NCI-H2196 (cell line): Measurements from ENCODE around the gene SLC2A4RG.
"Not testable (repeated sequence)": the region's sequence is repeated elsewhere in the genome, so short reads cannot be mapped to it uniquely, and the experiment has no call there.

Experiments
- DNase-seq: peaks from one replicate; lab custom pipeline; 2025; ENCODE audit not compliant: unreplicated experiment; lab: John Stamatoyannopoulos, UW

Gene SLC2A4RG

GRCh38 chr20:63712191-63712590 lies 27.4 kb upstream of the SLC2A4RG start:
- DNase-seq = no peak

- DNase-seq = no peak
Measured at GRCh38 chr20:63714858-63715257, 24.7 kb upstream of the SLC2A4RG start.

- DNase-seq = no peak
Measured at GRCh38 chr20:63718996-63719395, 20.6 kb upstream of the SLC2A4RG start.

- not testable (repeated sequence) for DNase-seq
Measured at GRCh38 chr20:63722967-63723622, 16.5 kb upstream of the SLC2A4RG start.

- DNase-seq = not testable (repeated sequence)
Measured at GRCh38 chr20:63730189-63730733, 9.3 kb upstream of the SLC2A4RG start.

GRCh38 chr20:63731410-63731809 lies 8.2 kb upstream of the SLC2A4RG start:
- no peak for DNase-seq

- DNase-seq = no peak
Measured at GRCh38 chr20:63732118-63733095, 7.2 kb upstream of the SLC2A4RG start.

GRCh38 chr20:63733117-63733516 lies 6.5 kb upstream of the SLC2A4RG start:
- DNase-seq = no peak

- no peak for DNase-seq
Measured at GRCh38 chr20:63733579-63734081, 5.9 kb upstream of the SLC2A4RG start.

GRCh38 chr20:63734111-63734945 lies 5.2 kb upstream of the SLC2A4RG start:
- DNase-seq = no peak

- DNase-seq = no peak
Measured at GRCh38 chr20:63734946-63735858, 4.4 kb upstream of the SLC2A4RG start.

GRCh38 chr20:63735859-63736718 lies 3.5 kb upstream of the SLC2A4RG start, which contains the start of gene LIME1:
LIME1 (plus strand) TSS chr20:63736664; CDS start chr20:63737550, 886 bp downstream.
- no peak for DNase-seq

- DNase-seq = no peak
Measured at GRCh38 chr20:63736893-63737694, 2.5 kb upstream of the SLC2A4RG start.

GRCh38 chr20:63737695-63737944 lies 2.0 kb upstream of the SLC2A4RG start:
- DNase-seq = no peak

- DNase-seq = no peak
Measured at GRCh38 chr20:63737945-63738686, 1.5 kb upstream of the SLC2A4RG start.

GRCh38 chr20:63738687-63739129 lies 868 bp upstream of the SLC2A4RG start:
- DNase-seq = no peak

- peak; percentile 67 for DNase-seq
Measured at GRCh38 chr20:63740070-63740626, 572 bp downstream of the SLC2A4RG start.
